NB4 (cell line): Measurements from ENCODE around the gene WDR88.

Experiments
- MYC ChIP-seq: IDR thresholded peaks from 2 replicates; pipeline ENCODE4 v1.6.1; 2011; ENCODE audit warnings: low read depth, low read length
- POLR2A ChIP-seq: IDR thresholded peaks from 2 replicates; pipeline ENCODE4 v1.6.1; 2011; ENCODE audit warnings: mild to moderate bottlenecking; ENCODE audit not compliant: insufficient read length; ENCODE audit errors: extremely low read depth
- TF ChIP-seq, protein P1 (sequence below): IDR thresholded peaks from one replicate; pipeline ENCODE4 v1.5.1; 2012; ENCODE audit warnings: low read depth, low read length
- TF ChIP-seq, protein P2 (sequence below): IDR thresholded peaks from 2 replicates; pipeline ENCODE4 v1.6.1; 2011; ENCODE audit warnings: low read depth, low read length

GRCh38 chr19:33192010-33192409 lies 60.1 kb downstream of the WDR88 start:
- no peak for TF ChIP-seq POLR2A
- TF ChIP-seq, protein P1, sequence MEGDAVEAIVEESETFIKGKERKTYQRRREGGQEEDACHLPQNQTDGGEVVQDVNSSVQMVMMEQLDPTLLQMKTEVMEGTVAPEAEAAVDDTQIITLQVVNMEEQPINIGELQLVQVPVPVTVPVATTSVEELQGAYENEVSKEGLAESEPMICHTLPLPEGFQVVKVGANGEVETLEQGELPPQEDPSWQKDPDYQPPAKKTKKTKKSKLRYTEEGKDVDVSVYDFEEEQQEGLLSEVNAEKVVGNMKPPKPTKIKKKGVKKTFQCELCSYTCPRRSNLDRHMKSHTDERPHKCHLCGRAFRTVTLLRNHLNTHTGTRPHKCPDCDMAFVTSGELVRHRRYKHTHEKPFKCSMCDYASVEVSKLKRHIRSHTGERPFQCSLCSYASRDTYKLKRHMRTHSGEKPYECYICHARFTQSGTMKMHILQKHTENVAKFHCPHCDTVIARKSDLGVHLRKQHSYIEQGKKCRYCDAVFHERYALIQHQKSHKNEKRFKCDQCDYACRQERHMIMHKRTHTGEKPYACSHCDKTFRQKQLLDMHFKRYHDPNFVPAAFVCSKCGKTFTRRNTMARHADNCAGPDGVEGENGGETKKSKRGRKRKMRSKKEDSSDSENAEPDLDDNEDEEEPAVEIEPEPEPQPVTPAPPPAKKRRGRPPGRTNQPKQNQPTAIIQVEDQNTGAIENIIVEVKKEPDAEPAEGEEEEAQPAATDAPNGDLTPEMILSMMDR = peak; percentile 45
- TF ChIP-seq MYC = no peak
- TF ChIP-seq, protein P2, sequence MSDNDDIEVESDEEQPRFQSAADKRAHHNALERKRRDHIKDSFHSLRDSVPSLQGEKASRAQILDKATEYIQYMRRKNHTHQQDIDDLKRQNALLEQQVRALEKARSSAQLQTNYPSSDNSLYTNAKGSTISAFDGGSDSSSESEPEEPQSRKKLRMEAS = no peak
